Mucosa of descending colon (tissue), 3 donors: ENCODE data around the gene CCND1. TPM values are rescaled to one million over a fixed set of nuclear protein-coding genes. Genes with fewer than 3 reads are reported as not detected.

Experiments
- ATAC-seq: fragments of 200-7000 bp; cut with Tn5 transposase; one replicate; pipeline ENCODE4 v1.9.1; 2020; ENCODE audit warnings: mild to moderate bottlenecking, moderate library complexity
- DNase-seq, 3 donors: peaks; one replicate each; pipeline ENCODE4 v3.0.0-alpha.2; 2020
- H3K36me3 ChIP-seq: fragments of 200-600 bp; one replicate; pipeline ENCODE4 v1.8.0; 2021; ENCODE audit warnings: low read depth, mild to moderate bottlenecking
- H3K4me1 ChIP-seq: fragments of 200-600 bp; one replicate; pipeline ENCODE4 v1.8.0; 2021; ENCODE audit warnings: low read depth, mild to moderate bottlenecking
- H3K4me3 ChIP-seq: fragments of 200-600 bp; one replicate; pipeline ENCODE4 v1.8.0; 2021; ENCODE audit warnings: mild to moderate bottlenecking
- H3K9me3 ChIP-seq: fragments of 200-600 bp; one replicate; pipeline ENCODE4 v1.8.0; 2021; ENCODE audit warnings: mild to moderate bottlenecking
- intact Hi-C, 2 donors: fragments of 100-400 bp; cut with DNase I in 1 of 2; cut with micrococcal nuclease in 1 of 2; formaldehyde crosslinking; loops; one replicate each; pipeline versions ENCODE4 v1.11.0 to v1.11.1; 2022; cut with DNase I, micrococcal nuclease
- total RNA-seq, 3 donors: library from RNA; stranded (reverse); fragmentation: NEBNext Ultra II Directional in 2 of 3; extraction: Animal tissue kit (Norgen Biotek cat#: 25700) in 2 of 3; gene quantifications; one replicate each; pipeline versions ENCODE4 v1.2.1 to v1.2.4, GENCODE V29; 2021 to 2023
- TF ChIP-seq, protein P1 (sequence below): fragments of 200-600 bp; IDR thresholded peaks from one replicate; pipeline ENCODE4 v1.8.0; 2022; ENCODE audit warnings: antibody characterized with exemption, mild to moderate bottlenecking
- donor health status: DM: no; HTN: no; CAD: no; lungs with moderate emphysema.
- donor health status: DM: no; HTN: no; CAD: no.
- donor health status: DM: no; HTN: yes; CAD: no.

The CCND1 gene
- total RNA-seq, 3 donors from 2014 or later, result 44.6 to 82.4 (median 58.9) TPM

DNA sequence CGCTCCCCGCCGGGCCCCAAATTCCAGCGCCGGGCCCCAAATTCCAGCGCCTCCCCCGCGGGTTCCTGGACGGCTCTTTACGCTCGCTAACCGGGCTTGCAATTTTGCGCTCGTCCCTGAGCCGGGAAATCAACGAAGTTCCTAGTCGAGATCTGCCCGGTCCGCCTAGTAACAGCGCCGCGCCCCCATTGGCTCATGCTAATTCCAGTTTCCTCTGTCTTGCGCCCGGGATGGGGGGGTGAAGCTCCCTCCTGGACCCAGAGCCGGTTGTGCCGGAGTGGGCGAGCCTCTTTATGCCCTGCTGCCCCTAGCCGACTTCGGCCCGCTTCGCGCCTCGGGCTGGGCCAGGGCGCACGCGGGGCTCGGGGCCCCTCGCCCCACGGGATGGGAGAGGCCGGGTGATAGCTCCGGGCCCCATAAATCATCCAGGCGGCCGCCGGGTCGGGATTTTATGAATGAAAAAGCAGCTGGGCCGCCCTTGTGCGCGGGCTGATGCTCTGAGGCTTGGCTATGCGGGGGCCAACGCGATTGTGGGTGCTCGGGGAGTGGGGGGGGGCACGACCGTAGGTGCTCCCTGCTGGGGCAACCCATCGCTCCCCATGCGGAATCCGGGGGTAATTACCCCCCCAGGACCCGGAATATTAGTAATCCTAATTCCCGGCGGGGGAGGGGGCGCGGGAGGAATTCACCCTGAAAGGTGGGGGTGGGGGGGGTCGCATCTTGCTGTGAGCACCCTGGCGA, 1.8 kb upstream of the CCND1 start:
- Histone ChIP-seq H3K36me3 (no peaks in the 10 kb centered on the region), H3K4me1 (peaks cover 56% of the 10 kb centered on the region), H3K9me3 (no peaks in the 10 kb centered on the region), H3K4me3 (no peak overlapping the region)
- intact Hi-C loops, result no loop called here
- TF ChIP-seq, protein P1, sequence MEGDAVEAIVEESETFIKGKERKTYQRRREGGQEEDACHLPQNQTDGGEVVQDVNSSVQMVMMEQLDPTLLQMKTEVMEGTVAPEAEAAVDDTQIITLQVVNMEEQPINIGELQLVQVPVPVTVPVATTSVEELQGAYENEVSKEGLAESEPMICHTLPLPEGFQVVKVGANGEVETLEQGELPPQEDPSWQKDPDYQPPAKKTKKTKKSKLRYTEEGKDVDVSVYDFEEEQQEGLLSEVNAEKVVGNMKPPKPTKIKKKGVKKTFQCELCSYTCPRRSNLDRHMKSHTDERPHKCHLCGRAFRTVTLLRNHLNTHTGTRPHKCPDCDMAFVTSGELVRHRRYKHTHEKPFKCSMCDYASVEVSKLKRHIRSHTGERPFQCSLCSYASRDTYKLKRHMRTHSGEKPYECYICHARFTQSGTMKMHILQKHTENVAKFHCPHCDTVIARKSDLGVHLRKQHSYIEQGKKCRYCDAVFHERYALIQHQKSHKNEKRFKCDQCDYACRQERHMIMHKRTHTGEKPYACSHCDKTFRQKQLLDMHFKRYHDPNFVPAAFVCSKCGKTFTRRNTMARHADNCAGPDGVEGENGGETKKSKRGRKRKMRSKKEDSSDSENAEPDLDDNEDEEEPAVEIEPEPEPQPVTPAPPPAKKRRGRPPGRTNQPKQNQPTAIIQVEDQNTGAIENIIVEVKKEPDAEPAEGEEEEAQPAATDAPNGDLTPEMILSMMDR, result no peak
- peak; percentile 94 to 97 (median 94) for DNase-seq
- peak; percentile 69 for ATAC-seq

DNA sequence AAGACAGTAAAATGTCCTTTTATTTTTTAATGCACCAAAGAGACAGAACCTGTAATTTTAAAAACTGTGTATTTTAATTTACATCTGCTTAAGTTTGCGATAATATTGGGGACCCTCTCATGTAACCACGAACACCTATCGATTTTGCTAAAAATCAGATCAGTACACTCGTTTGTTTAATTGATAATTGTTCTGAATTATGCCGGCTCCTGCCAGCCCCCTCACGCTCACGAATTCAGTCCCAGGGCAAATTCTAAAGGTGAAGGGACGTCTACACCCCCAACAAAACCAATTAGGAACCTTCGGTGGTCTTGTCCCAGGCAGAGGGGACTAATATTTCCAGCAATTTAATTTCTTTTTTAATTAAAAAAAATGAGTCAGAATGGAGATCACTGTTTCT, 1.1 kb upstream of the CCND1 start:
- Histone ChIP-seq H3K9me3 (no peaks in the 10 kb centered on the region), H3K36me3 (no peaks in the 10 kb centered on the region), H3K4me1 (peaks cover 62% of the 10 kb centered on the region), H3K4me3 (no peak overlapping the region)
- intact Hi-C loops, result loop anchor here (5.0 to 10.0 kb wide), 2 partner anchors 535 to 538 kb away; no protein-coding TSS in a partner anchor
- ATAC-seq (no peak), DNase-seq (no peak)
- TF ChIP-seq, protein P1, result no peak

DNA sequence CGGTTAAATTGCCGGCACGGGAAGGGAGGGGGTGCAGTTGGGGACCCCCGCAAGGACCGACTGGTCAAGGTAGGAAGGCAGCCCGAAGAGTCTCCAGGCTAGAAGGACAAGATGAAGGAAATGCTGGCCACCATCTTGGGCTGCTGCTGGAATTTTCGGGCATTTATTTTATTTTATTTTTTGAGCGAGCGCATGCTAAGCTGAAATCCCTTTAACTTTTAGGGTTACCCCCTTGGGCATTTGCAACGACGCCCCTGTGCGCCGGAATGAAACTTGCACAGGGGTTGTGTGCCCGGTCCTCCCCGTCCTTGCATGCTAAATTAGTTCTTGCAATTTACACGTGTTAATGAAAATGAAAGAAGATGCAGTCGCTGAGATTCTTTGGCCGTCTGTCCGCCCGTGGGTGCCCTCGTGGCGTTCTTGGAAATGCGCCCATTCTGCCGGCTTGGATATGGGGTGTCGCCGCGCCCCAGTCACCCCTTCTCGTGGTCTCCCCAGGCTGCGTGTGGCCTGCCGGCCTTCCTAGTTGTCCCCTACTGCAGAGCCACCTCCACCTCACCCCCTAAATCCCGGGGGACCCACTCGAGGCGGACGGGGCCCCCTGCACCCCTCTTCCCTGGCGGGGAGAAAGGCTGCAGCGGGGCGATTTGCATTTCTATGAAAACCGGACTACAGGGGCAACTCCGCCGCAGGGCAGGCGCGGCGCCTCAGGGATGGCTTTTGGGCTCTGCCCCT, 529 bp upstream of the CCND1 start:
- ATAC-seq, result no peak
- DNase-seq, result peak; percentile 58 to 68 (median 67)
- Histone ChIP-seq H3K9me3 (no peaks in the 10 kb centered on the region), H3K4me1 (peaks cover 62% of the 10 kb centered on the region), H3K4me3 (no peak overlapping the region), H3K36me3 (no peaks in the 10 kb centered on the region)
- intact Hi-C loops, result loop anchor here (5.0 to 10.0 kb wide), 2 partner anchors 536 to 538 kb away; no protein-coding TSS in a partner anchor
- TF ChIP-seq, protein P1, result no peak

DNA sequence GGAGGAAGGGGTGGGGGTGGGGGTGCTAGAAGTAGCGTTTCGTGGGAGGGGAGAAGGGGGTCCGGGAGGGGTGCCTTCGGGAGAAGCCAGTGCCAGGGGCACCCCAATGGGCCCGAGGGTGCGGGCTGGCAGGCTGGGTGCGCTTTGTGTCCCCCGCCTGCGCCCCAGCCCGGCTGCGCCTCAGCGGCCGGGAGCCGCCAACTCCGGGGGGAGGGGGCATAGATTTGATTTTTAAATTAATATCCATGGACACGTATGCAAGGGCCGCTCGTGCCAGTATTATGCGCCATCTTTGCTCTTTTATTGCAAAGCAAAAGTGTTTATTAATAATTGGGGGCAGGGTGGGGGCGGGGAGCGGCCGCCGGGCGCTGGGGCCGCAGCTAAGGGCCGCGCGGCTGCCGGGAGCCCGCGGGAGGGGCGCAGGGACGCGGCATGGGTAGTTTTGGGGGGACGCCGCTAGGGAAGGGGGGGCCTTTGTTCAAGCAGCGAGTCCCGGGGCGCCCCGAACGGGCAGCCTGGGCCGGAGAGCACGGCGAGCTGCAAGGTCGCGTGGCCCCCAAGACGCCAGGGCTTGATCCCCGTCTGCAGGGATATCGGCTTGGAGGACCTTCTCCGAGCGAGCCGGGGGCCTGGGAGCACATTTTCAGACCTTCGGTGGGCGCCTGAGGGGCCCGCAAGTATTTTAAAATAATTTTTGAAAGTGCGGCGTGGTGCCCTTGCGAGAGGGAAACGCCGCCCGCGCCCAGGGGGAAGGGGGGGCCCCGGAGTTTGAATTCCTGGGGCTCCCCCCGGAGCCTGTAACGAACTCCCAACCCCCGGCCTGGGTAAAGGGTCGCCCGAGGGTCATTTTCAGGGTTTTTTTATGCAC, 959 bp downstream of the CCND1 start:
- intact Hi-C loops, result loop anchor here (5.0 to 10.0 kb wide), 2 partner anchors 537 to 540 kb away; no protein-coding TSS in a partner anchor
- Histone ChIP-seq H3K4me1 (peaks cover 55% of the 10 kb centered on the region), H3K9me3 (no peaks in the 10 kb centered on the region), H3K36me3 (no peaks in the 10 kb centered on the region), H3K4me3 (peak overlapping the region; percentile 50)
- TF ChIP-seq, protein P1, result no peak
- DNase-seq (peak; percentile 36 to 57 (median 56)), ATAC-seq (no peak)

DNA sequence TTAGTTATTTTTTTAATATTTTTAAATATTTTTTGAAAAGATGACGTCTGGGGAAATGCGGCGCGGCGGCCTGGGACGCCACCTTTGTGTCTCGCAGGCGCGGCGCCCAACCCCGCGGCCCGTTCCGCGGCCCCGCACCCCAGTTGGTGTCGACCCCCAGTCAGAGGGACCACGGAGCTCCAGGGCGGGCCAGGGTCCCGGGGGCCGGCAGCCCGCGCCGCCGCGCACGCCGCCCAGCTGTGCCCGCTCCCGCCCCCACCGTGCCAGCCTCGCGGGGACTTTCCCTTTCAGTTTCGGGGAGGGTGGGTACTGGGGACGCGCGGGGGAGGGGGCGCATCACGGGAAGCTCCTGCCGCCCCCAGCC, 1.6 kb downstream of the CCND1 start:
- Histone ChIP-seq H3K36me3 (no peaks in the 10 kb centered on the region), H3K4me3 (peak overlapping the region; percentile 50), H3K4me1 (peaks cover 49% of the 10 kb centered on the region), H3K9me3 (no peaks in the 10 kb centered on the region)
- peak; percentile 39 for ATAC-seq
- intact Hi-C loops, result loop anchor here (5.0 to 10.0 kb wide), 2 partner anchors 538 to 540 kb away; no protein-coding TSS in a partner anchor
- TF ChIP-seq, protein P1, result no peak
- peak; percentile 70 to 75 (median 73) for DNase-seq
